Adrenal gland (tissue), 5 donors: Measurements from ENCODE around the gene HTR3C.

Experiments used
- POLR2A ChIP-seq, 2 donors: fragments of 450-650 bp; IDR thresholded peaks; one replicate each; pipeline ENCODE4 v1.6.1; 2017; ENCODE audit warnings: antibody characterized with exemption in 2 of 2, mild to moderate bottlenecking in 2 of 2, moderate library complexity in 1 of 2
- TF ChIP-seq, protein P1 (sequence below), 6 experiments: fragments of 450-650 bp in 4 of 6; fragments of 200-600 bp in 2 of 6; sonication (generic) in 1 of 6; IDR thresholded peaks; 1 replicate in 5 of 6; 2 replicates in 1 of 6; pipeline versions ENCODE4 v1.5.1 to v1.8.0; 2016 to 2021; ENCODE audit warnings: antibody characterized with exemption in 6 of 6, mild to moderate bottlenecking in 2 of 6, moderate library complexity in 1 of 6
- donor health status: DM: no; HTN: no; CAD: no.

DNA sequence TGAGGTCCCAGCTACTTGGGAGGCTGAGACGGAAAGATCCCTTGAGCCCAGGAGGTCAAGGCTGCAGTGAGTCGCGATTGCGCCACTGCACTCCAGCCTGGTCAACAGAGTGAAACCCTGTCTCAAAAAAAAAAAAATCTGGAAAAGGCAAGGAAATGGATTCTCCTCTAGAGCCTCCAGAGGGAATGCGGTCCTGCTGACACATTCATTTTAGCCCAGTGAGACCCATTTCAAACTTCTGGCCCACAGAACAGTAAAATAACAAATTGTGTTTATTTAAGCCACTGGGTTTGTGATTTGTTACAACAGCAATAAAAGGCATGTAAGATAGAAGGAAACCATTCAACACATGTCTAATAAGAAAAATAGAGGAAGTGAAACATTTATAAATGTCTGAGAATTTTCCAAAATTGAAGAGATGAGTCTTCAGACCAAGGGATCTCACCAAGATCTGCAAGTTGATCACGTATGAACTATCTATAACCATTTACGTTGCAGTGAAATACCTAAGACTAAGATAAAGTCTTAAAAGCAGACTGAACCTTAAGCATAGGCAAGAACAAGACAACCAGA, 44.0 kb downstream of the HTR3C start, which contains the start of gene HTR3E:
- TF ChIP-seq, protein P1, sequence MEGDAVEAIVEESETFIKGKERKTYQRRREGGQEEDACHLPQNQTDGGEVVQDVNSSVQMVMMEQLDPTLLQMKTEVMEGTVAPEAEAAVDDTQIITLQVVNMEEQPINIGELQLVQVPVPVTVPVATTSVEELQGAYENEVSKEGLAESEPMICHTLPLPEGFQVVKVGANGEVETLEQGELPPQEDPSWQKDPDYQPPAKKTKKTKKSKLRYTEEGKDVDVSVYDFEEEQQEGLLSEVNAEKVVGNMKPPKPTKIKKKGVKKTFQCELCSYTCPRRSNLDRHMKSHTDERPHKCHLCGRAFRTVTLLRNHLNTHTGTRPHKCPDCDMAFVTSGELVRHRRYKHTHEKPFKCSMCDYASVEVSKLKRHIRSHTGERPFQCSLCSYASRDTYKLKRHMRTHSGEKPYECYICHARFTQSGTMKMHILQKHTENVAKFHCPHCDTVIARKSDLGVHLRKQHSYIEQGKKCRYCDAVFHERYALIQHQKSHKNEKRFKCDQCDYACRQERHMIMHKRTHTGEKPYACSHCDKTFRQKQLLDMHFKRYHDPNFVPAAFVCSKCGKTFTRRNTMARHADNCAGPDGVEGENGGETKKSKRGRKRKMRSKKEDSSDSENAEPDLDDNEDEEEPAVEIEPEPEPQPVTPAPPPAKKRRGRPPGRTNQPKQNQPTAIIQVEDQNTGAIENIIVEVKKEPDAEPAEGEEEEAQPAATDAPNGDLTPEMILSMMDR (IDR thresholded peaks at IDR 0.05), result no peak
- TF ChIP-seq POLR2A (IDR thresholded peaks at IDR 0.05), result no peak
